ENCODE results near the gene MAML3. TPM values are rescaled to one million over a fixed set of nuclear protein-coding genes. Genes with fewer than 3 reads are reported as not detected.

The MAML3 gene
- total RNA-seq, 1 experiment from 2014 or later, result 5.9 TPM

DNA sequence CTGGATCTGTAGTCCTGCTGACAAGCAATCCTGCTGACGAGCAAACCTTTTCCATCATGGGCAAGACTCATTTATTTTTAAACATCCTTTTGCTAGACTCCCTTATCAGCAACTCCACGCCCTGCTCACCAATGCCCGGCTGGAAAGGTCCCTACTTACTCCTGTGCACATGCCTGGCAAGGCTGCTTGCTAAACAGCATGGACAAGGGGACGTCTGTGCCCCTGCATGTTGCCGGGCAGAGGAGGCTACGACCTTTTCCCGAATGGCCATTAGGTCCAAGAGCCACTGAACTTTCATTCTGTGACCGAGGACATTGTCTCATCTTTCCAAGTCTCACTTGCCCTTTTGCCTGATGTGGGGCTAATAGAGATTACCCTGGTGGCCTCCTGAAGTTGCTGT, 389.8 kb downstream of the MAML3 start:
- no peak for DNase-seq
- Histone ChIP-seq H3K27me3 (ENCODE audit: control insufficient read depth, insufficient read depth, low read length) (no peaks in the 10 kb centered on the region), H3K36me3 (replicated peaks; ENCODE audit: control insufficient read depth, insufficient read depth, low read length) (no peaks in the 10 kb centered on the region), H3K4me3 (ENCODE audit: insufficient read depth, low read depth, low read length) (no peak overlapping the region)

DNA sequence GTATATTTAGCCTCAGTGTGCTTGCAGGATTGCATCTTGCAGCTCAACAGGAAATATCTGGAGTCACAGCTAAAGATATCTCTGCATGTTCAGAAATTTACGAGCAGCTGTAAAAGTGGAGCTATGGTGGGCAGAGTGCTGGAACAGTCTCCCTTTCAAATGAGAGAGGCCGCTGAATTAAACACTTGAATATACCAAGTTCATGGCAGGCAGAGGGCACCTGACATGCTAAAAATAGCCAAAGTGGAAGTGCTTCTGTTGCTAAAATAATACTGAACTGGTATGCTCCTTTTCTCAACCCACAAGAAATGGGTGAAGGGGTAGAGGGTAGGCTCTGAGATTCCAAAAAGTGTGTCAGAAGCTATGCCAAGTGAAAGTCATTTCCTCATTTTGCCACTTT, 390.3 kb downstream of the MAML3 start:
- Histone ChIP-seq H3K27me3 (ENCODE audit: control insufficient read depth, insufficient read depth, low read length) (no peaks in the 10 kb centered on the region), H3K36me3 (replicated peaks; ENCODE audit: control insufficient read depth, insufficient read depth, low read length) (no peaks in the 10 kb centered on the region), H3K4me3 (ENCODE audit: insufficient read depth, low read depth, low read length) (no peak overlapping the region)
- no peak for DNase-seq

DNA sequence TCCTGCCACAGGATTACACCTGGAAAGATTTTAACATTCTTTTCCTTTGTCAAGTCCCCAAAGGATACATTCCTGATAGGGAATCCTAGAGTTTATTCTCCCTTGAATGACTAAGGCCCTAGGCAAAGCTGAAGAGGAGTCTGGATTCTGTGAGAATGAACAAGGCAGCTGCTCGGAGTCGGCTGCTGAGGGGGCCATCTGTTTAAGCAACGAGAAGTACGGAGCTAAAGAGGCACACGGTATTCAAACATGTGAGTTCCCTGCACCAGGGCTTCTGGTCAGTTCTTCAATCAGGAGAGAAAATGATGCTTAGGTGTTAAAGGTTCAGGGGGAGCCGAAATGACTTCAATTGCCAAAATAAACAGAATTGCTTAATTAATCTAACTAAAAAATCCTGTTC, 390.8 kb downstream of the MAML3 start:
- Histone ChIP-seq H3K36me3 (replicated peaks; ENCODE audit: control insufficient read depth, insufficient read depth, low read length) (no peaks in the 10 kb centered on the region), H3K27me3 (ENCODE audit: control insufficient read depth, insufficient read depth, low read length) (no peaks in the 10 kb centered on the region), H3K4me3 (ENCODE audit: insufficient read depth, low read depth, low read length) (no peak overlapping the region)
- no peak for DNase-seq

DNA sequence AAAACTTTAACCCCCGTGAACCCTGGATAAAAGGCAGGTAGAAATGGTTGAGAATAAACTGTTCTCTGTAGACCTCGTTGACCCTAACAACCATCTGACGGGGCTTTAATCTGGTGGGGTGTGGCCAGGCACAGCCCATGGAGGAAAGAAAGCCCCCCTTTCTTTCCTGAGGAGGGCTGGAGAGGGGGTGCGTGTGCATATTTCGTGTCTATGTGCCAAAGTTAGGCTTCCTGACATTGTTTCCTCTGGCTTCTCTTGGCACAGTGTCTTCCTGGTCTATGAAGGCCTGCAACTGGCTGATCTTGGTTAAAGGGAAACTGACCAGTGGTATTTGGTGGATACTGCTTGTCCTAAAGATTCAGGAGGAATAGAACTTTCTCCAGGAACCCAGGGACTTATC, 391.3 kb downstream of the MAML3 start:
- no peak for DNase-seq
- Histone ChIP-seq H3K36me3 (replicated peaks; ENCODE audit: control insufficient read depth, insufficient read depth, low read length) (no peaks in the 10 kb centered on the region), H3K27me3 (ENCODE audit: control insufficient read depth, insufficient read depth, low read length) (no peaks in the 10 kb centered on the region), H3K4me3 (ENCODE audit: insufficient read depth, low read depth, low read length) (no peak overlapping the region)

DNA sequence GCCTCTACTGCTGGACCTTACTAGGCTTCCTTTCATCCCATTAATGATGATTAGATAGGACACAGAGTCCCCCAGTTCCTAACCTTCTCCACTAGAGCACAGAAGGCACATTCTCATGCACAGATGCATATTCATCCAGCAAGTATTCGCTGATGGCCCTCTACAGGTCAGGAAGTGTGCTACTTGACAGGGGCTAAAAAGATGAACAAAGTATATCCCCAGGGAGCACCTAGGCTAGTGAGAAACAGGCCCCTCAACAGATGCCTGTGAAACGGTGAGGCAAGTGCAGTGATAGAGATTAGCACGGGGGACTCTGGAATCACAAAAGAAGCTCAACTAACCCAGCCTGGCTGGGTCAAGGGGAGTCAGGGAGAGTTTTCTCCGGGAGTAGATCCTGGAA, 392.5 kb downstream of the MAML3 start:
- H3K36me3 ChIP-seq (replicated peaks; ENCODE audit: control insufficient read depth, insufficient read depth, low read length), result no peaks in the 10 kb centered on the region
- no peaks in the 10 kb centered on the region for H3K27me3 ChIP-seq (ENCODE audit: control insufficient read depth, insufficient read depth, low read length)
- no peak overlapping the region for H3K4me3 ChIP-seq (ENCODE audit: insufficient read depth, low read depth, low read length)
- DNase-seq, result peak; percentile 55

DNA sequence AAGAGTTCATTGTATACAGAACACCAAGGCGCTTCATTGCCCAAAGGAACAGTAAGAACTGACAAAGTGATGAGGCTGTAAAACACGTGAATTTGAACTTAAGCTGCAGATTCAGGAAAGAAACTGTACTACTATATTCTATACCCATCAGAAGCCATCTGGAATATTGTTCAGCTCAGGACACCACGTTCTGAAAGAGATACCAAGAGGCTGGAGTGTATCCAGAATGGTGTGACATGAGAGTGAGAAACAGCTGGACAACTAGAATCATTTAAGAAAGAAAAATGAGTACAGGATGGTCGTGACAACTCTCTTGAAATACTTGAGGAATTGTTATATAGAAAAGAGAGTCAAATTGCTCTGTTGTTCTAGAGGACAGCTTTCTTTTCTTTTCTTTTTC, 393.4 kb downstream of the MAML3 start:
- Histone ChIP-seq H3K4me3 (ENCODE audit: insufficient read depth, low read depth, low read length) (no peak overlapping the region), H3K36me3 (replicated peaks; ENCODE audit: control insufficient read depth, insufficient read depth, low read length) (no peaks in the 10 kb centered on the region), H3K27me3 (ENCODE audit: control insufficient read depth, insufficient read depth, low read length) (no peaks in the 10 kb centered on the region)
- DNase-seq, result no peak

DNA sequence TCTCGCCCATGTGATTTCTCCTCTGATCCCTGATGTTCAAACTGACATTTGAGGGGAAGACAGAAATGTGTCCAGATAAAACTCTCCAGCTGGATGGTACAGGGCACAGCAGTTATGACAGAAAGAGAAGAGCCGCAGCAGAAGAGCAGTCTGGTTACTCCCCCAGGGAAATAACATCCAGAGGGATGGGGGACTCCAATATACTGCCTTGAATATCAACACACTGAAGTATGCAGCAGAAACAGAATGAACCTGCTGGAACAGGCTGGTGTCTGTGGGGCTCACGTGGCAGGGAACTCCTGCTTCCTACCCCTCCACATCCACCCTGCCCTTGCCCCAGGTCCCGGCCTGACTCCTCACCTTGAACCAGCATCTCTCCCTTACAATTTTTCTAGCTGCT, 394.9 kb downstream of the MAML3 start:
- Histone ChIP-seq H3K4me3 (ENCODE audit: insufficient read depth, low read depth, low read length) (no peak overlapping the region), H3K27me3 (ENCODE audit: control insufficient read depth, insufficient read depth, low read length) (no peaks in the 10 kb centered on the region), H3K36me3 (replicated peaks; ENCODE audit: control insufficient read depth, insufficient read depth, low read length) (no peaks in the 10 kb centered on the region)
- DNase-seq, result no peak

DNA sequence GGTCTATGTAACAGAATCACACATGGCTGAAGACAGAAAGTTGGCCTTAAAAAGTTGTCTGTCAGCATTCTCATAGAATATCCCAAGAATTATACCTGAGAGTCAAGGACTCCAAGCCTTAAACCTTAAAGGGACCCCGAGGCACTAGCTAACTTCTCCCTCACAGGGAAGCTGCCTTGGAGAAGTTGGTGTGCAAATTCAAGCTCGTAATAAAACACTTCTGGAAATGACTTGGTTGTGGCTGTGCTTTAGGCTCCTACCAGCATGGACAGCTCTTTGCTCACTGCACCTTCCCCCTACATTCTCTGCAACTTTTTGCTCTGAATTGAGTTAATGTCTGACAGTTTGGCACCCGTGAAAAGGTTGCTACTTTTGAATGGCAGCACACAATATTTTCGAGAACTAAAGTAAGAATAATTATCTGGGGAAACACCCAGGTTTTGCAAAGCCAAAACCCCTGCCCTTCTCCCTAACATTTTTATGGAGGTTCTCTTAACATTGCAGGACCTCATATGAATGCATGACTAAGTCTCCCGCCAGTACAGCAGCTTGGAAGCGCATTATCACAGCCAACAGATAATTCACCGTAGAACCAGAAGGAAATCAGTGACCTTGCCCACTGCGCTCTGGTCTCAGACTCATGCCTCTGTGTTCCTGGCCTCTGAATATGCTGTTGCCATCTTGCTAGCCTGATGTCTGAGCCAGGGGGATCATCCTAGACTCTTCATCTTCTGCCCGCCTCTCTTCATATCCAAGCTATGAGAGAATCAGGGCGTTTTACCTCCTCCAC, 397.4 kb downstream of the MAML3 start:
- no peaks in the 10 kb centered on the region for H3K36me3 ChIP-seq (replicated peaks; ENCODE audit: control insufficient read depth, insufficient read depth, low read length)
- DNase-seq, result no peak
- no peaks in the 10 kb centered on the region for H3K27me3 ChIP-seq (ENCODE audit: control insufficient read depth, insufficient read depth, low read length)

DNA sequence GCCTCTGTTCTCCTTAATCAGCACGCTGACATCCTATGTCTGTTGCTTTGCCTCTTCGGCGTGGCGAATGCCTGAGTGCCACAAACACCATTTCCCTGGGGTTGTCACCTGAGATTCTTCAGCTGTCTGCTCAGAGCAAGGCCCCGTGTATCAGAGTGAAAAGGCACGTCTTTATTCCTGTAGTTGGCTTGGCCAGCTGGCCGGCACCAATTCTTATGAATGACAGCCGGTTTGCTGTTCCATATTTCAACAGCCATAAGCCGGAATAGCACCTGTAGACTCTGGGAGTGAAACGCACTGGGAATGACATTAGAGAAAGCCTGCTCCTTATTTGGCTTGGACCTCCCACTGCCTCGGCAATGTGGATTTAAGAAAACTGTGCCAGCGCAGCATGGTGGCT, 399.0 kb downstream of the MAML3 start:
- H3K36me3 ChIP-seq (replicated peaks; ENCODE audit: control insufficient read depth, insufficient read depth, low read length), result no peaks in the 10 kb centered on the region
- no peak for DNase-seq
- H3K27me3 ChIP-seq (ENCODE audit: control insufficient read depth, insufficient read depth, low read length), result no peaks in the 10 kb centered on the region
- no peak overlapping the region for H3K4me3 ChIP-seq (ENCODE audit: insufficient read depth, low read depth, low read length)

More for the DNA sequence above, 397.4 kb downstream of the MAML3 start:
- no peak overlapping the region for H3K4me3 ChIP-seq (ENCODE audit: insufficient read depth, low read depth, low read length)

DNA sequence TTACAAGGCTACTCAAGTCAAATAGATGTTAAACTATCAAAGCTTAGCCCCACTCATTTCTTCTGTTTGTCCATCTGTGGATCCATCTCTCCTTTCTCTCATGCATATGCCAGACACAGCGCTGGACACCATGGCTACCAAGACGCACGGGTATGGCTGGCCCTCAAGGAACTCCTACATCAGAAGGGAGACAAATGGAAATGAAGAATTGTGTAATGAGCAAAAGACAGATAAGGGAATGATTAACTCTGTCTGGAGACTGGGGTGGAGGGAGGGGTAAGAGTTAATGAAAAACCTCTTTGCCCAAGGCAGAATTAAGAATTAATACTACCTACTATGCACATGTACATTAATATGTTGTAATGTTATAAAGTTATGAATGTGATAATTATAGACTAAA, 400.3 kb downstream of the MAML3 start:
- Histone ChIP-seq H3K27me3 (ENCODE audit: control insufficient read depth, insufficient read depth, low read length) (no peaks in the 10 kb centered on the region), H3K4me3 (ENCODE audit: insufficient read depth, low read depth, low read length) (no peak overlapping the region), H3K36me3 (replicated peaks; ENCODE audit: control insufficient read depth, insufficient read depth, low read length) (no peaks in the 10 kb centered on the region)
- DNase-seq, result no peak

DNA sequence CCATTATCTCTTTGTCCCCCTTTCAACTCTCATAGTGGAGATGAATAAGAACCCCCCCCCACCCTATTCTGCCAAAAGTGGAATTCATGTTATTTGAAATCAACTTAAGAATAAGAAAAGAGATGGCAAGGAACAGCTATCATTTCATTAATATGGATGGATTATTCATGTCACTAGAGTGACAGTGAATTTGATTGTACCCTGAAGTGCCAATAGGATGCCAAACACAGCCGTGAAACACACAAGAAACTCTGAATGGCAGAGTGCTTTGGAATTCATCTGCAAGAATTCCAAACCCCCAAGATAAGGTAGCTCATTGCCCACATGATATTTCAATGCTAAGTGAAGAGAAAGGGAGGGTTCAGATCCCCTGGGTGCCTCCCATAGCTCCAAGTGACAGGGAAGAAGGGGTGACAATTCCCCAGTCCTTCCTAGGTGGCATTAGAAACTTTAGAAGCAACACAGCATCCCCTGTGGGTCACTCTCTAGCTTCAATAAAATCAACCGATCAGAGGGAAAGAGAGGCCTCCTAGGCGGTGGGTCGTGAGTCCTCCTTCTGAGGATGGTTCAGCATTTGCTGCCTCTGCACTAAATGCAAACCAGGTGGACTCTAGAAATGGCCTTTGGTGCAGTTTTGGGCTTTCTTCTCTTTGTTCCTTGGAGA, 404.0 kb downstream of the MAML3 start:
- Histone ChIP-seq H3K36me3 (replicated peaks; ENCODE audit: control insufficient read depth, insufficient read depth, low read length) (no peaks in the 10 kb centered on the region), H3K27me3 (ENCODE audit: control insufficient read depth, insufficient read depth, low read length) (no peaks in the 10 kb centered on the region), H3K4me3 (ENCODE audit: insufficient read depth, low read depth, low read length) (no peak overlapping the region)
- DNase-seq, result no peak

DNA sequence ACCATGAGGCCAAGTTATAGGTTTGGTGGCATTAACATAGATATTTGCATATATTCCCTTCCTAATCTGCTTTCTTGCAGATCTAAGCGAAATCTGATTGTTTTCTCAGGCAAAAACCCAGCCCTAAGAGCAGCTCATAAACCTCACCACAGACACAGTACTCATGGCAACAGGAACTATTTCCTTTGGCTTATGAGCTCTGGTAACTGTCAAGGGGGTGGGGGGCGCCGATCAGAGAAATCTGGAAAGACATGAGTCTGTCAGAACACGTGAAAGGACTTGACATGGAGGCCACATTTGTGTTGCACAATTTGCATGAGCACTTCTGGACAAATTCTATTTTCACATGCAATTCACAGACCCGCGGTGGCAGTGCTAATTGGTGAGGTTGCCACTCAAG, 404.6 kb downstream of the MAML3 start:
- DNase-seq, result no peak
- Histone ChIP-seq H3K36me3 (replicated peaks; ENCODE audit: control insufficient read depth, insufficient read depth, low read length) (no peaks in the 10 kb centered on the region), H3K4me3 (ENCODE audit: insufficient read depth, low read depth, low read length) (no peak overlapping the region), H3K27me3 (ENCODE audit: control insufficient read depth, insufficient read depth, low read length) (no peaks in the 10 kb centered on the region)

DNA sequence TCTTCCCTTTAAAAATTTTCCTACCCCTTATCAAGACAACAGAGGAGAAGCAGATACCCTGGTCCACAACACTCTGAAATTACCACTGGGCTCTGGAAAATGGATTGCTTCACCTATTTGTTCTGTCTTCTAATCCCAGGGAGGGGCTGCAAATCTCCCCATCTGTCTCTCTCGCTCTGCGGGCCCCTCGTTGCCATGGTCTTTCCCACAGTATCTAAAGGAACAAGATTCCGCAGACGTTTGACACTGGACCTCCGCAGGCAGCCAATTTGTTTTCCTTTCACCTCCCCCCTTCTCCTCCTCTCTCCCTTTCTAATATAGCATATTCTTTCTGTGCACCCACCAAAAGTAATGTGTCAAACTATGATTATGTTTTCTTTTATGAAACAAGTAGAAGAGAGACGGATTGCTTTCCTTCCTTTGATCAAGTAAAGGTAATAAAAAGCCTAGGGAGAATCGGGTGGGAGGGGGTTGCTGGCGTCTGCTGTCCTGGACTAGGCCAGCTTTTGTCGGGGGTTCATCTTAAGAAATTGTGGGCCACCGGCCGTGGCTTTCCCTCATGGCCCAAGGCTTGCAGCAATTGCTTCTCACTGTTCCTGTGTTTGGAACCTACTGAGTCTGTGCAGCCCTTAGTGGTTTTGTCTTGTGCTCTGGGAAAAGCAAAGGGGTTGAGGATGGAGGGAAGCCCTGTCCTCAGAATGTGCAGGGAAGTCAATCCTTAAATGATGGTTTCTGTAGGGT, 407.4 kb downstream of the MAML3 start:
- no peak for DNase-seq
- no peaks in the 10 kb centered on the region for H3K36me3 ChIP-seq (replicated peaks; ENCODE audit: control insufficient read depth, insufficient read depth, low read length)
- H3K4me3 ChIP-seq (ENCODE audit: insufficient read depth, low read depth, low read length), result no peak overlapping the region
- H3K27me3 ChIP-seq (ENCODE audit: control insufficient read depth, insufficient read depth, low read length), result no peaks in the 10 kb centered on the region

DNA sequence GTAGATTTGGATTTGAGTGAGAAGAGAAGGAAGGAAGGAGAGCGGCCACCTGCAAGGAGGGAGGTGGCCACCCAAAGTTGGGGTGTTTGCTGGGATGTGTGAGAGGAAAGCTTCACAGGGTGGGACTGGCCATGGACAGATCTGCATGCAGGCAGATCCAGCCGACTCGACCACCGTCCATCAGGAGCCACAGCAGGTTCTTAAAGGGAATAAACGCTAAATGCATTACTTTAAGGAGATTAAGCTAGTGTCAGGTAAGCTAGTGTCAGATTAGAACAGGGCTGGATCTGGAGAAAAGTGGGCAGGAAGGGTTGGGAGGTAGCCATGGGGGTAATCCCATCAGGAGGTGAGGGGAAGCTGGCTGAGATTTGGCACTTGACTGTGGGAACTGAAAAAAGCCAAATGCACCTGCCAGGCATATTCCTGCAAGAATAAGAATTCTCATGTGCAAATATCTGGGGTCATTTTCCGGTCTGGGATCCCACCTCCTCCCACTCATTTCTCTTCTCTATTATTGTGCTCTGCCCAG, 408.8 kb downstream of the MAML3 start:
- no peak overlapping the region for H3K4me3 ChIP-seq (ENCODE audit: insufficient read depth, low read depth, low read length)
- no peaks in the 10 kb centered on the region for H3K27me3 ChIP-seq (ENCODE audit: control insufficient read depth, insufficient read depth, low read length)
- no peaks in the 10 kb centered on the region for H3K36me3 ChIP-seq (replicated peaks; ENCODE audit: control insufficient read depth, insufficient read depth, low read length)
- DNase-seq, result no peak

DNA sequence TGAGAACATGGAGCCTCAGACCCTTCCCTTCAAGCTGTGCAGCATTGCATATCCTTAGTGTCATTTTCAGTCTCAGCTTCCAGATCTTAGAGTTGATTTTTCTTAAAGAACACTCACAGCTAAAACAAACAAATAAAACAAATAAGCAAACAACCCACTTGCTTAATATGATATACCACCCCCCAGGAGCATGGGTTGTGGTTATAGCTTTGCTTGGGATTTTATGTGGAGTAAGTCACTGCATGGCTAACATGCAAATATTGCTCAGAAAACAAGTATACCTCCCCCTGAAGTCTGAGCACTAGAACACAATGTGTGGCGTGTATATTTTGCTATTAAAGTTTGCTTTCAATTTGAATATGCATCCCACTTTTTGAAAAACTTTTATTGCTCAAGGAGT, 409.8 kb downstream of the MAML3 start:
- H3K36me3 ChIP-seq (replicated peaks; ENCODE audit: control insufficient read depth, insufficient read depth, low read length), result no peaks in the 10 kb centered on the region
- H3K4me3 ChIP-seq (ENCODE audit: insufficient read depth, low read depth, low read length), result no peak overlapping the region
- H3K27me3 ChIP-seq (ENCODE audit: control insufficient read depth, insufficient read depth, low read length), result no peaks in the 10 kb centered on the region
- DNase-seq, result no peak

Measured in H7 (cell line).